Measurements from ENCODE around the gene SSBP3. TPM values are rescaled to one million over a fixed set of nuclear protein-coding genes. Genes with fewer than 3 reads are reported as not detected.

The SSBP3 gene
- total RNA-seq, 1 donor from 2014 or later, result 29.7 TPM

DNA sequence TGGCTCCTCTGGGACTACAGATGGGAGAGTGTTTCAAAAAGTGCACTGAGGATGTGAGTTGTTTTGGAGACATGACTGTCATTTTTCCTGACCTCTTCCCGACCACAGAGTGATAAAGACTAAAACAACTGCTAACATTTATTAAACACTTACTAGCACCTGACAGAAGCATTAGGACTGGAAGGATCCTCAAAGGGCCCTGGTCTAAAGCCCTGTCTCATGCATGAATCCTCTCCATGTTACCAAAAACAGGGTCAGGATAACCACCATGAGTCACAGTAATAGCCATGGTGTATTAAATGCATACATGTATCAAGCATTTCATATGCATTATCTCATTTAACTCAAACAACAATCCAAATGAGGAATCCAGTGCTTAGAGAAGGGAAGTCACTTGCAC is 217.9 kb downstream of the SSBP3 start:
- TF ChIP-seq, protein P1, sequence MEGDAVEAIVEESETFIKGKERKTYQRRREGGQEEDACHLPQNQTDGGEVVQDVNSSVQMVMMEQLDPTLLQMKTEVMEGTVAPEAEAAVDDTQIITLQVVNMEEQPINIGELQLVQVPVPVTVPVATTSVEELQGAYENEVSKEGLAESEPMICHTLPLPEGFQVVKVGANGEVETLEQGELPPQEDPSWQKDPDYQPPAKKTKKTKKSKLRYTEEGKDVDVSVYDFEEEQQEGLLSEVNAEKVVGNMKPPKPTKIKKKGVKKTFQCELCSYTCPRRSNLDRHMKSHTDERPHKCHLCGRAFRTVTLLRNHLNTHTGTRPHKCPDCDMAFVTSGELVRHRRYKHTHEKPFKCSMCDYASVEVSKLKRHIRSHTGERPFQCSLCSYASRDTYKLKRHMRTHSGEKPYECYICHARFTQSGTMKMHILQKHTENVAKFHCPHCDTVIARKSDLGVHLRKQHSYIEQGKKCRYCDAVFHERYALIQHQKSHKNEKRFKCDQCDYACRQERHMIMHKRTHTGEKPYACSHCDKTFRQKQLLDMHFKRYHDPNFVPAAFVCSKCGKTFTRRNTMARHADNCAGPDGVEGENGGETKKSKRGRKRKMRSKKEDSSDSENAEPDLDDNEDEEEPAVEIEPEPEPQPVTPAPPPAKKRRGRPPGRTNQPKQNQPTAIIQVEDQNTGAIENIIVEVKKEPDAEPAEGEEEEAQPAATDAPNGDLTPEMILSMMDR (IDR thresholded peaks at IDR 0.05), result no peak
- Mint-ChIP-seq H3K27me3 (no peaks in the 10 kb centered on the region), H3K27ac (no peak overlapping the region), H3K4me1 (no peaks in the 10 kb centered on the region), H3K4me3 (no peak overlapping the region), H3K36me3 (ENCODE audit: low read depth) (peaks cover 67% of the 10 kb centered on the region), H3K9me3 (no peaks in the 10 kb centered on the region)
- ChIA-PET POLR2A (no interaction called here), CTCF (no interaction called here)
- no peak for ATAC-seq (ENCODE audit: low read depth)
- no peak for DNase-seq
- intact Hi-C loops (cut with micrococcal nuclease), result no loop called here

DNA sequence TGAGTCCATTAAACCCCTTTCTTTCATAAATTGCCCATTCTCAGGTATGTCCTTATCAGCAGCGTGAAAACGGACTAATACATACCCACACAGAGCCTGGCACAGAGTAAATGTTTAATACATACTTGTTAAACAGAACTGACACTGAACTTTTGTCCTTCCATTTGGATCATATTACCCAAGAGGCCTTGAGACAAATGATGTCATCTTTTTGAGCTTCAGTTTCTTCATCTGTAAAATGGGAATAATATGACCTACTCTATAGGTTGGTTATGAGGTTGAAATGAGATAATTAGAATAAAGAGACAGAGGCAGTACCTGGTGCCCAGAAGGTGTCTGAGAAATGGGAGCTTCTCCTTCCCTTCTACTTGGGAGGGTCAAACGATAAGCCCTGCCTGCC is 220.1 kb downstream of the SSBP3 start:
- TF ChIP-seq, protein P1 (IDR thresholded peaks at IDR 0.05), result no peak
- CTCF ChIA-PET, result no interaction called here
- no peaks in the 10 kb centered on the region for H3K9me3 Mint-ChIP-seq
- H3K27me3 Mint-ChIP-seq, result no peaks in the 10 kb centered on the region
- DNase-seq (no peak), ATAC-seq (ENCODE audit: low read depth) (no peak)
- no peak overlapping the region for H3K4me3 Mint-ChIP-seq
- H3K4me1 Mint-ChIP-seq, result no peaks in the 10 kb centered on the region
- H3K36me3 Mint-ChIP-seq (ENCODE audit: low read depth), result peaks cover 62% of the 10 kb centered on the region
- POLR2A ChIA-PET, result no interaction called here
- no peak overlapping the region for H3K27ac Mint-ChIP-seq
- intact Hi-C loops (cut with micrococcal nuclease), result no loop called here

DNA sequence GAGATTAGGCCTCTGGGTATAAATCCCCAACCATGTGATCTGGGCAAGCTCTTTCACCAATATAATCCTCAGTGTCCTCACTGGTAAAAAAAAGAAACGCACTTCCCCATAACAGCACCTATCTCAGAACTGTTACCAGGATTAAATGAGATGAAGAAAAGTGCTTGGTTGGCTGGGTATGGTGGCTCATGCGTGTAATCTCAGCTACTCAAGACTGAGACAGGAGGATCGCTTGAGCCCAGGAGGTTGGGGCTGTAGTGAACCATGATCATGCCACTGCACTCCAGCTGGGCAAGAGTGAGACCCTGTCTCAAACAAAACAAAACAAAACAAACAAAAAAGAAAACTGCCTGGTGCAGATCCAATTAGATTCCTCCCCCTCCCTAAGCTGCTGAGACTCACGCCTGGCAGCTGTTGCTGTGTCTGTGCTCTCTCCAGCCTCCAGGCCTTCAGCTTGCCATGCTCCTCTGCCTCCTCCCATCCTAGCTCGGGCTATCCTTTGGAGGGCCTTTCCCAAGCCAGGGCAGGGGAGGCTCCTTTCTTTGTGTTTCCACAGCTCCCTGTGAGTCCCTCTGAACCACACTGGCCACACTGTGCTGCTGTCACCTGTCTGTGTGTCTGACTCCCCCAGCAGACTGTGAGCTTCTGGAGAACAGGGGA is 225.4 kb downstream of the SSBP3 start:
- no peak for DNase-seq
- TF ChIP-seq, protein P1 (IDR thresholded peaks at IDR 0.05), result no peak
- no peak overlapping the region for H3K4me3 Mint-ChIP-seq
- H3K4me1 Mint-ChIP-seq, result no peaks in the 10 kb centered on the region
- CTCF ChIA-PET, result interaction anchor here (1.6 kb wide), 1 partner anchor 308 kb away, joined by 15 read pairs; no protein-coding TSS in a partner anchor
- POLR2A ChIA-PET, result no interaction called here
- no peak for ATAC-seq (ENCODE audit: low read depth)
- intact Hi-C loops (cut with micrococcal nuclease), result no loop called here
- no peak overlapping the region for H3K27ac Mint-ChIP-seq
- no peaks in the 10 kb centered on the region for H3K27me3 Mint-ChIP-seq
- no peaks in the 10 kb centered on the region for H3K9me3 Mint-ChIP-seq
- peaks cover 46% of the 10 kb centered on the region for H3K36me3 Mint-ChIP-seq (ENCODE audit: low read depth)

DNA sequence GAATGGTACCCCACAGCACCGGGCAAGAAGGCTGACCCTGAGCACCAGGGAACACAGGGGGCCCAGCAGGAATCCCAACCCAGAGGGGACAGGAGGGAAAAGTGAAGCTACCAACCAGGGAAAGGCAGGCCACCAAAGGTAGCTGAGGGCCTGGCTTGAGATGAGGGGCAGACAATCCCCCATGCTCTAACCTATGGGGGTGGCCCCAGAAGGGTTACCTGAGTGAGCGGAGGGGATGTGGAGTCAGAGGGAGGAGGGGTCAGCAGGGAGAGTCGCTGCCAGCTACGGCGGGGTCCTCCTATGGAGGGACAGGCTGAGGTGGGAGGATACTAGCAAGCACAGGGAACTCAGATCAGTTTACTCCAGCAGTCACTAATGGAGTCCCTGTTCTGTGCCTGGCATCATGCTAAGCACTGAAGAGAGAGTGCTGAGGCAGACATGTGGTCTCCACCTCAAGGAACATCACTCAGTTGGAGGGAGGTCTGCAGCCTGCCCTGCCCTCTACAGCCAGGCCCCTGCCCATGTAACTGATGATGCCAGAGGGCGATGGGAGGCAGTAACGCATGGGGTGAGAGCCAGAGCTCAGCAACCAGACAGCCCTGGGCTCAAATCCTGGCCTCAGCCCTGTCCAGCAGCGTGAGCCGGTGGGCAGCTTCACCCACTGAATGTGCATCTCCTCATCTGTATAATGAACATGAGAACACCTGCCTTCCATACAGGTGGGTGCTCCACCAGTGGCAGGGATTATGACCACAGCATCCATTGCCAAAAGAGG is 227.7 kb downstream of the SSBP3 start:
- TF ChIP-seq, protein P1 (IDR thresholded peaks at IDR 0.05), result no peak
- Mint-ChIP-seq H3K4me1 (no peaks in the 10 kb centered on the region), H3K27ac (no peak overlapping the region), H3K27me3 (no peaks in the 10 kb centered on the region), H3K36me3 (ENCODE audit: low read depth) (peaks cover 30% of the 10 kb centered on the region), H3K4me3 (no peak overlapping the region), H3K9me3 (no peaks in the 10 kb centered on the region)
- intact Hi-C loops (cut with micrococcal nuclease), result no loop called here
- POLR2A ChIA-PET, result no interaction called here
- CTCF ChIA-PET, result no interaction called here
- ATAC-seq (ENCODE audit: low read depth), result no peak
- no peak for DNase-seq

DNA sequence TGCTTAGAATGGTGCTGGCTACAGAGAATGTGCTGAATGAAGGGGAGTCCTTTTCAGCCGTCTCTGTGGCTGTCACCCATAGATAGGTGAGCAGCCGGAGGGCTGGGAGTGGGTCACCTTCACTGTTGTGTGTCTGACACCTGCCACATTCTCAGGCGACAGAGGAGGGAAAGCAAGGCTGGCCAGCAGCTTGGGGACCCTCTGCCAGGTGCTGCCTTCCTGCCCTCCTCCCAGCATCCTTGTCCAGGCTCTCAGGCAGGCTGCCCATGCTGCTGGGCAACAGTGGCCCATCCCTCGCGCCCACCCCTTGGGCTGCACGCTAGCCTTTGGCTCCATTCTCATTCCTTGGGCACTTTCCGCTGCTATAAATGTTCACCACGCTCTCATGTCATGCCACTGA is 228.5 kb downstream of the SSBP3 start:
- CTCF ChIA-PET, result no interaction called here
- intact Hi-C loops (cut with micrococcal nuclease), result no loop called here
- Mint-ChIP-seq H3K27ac (no peak overlapping the region), H3K27me3 (no peaks in the 10 kb centered on the region), H3K4me3 (no peak overlapping the region), H3K4me1 (no peaks in the 10 kb centered on the region), H3K9me3 (no peaks in the 10 kb centered on the region), H3K36me3 (ENCODE audit: low read depth) (peaks cover 22% of the 10 kb centered on the region)
- DNase-seq (no peak), ATAC-seq (ENCODE audit: low read depth) (no peak)
- POLR2A ChIA-PET, result no interaction called here
- TF ChIP-seq, protein P1 (IDR thresholded peaks at IDR 0.05), result no peak

Data from activated B cell treated with CpG ODN at 0.5 μM for 24 hours (primary cell).